PC-9 (cell line): ENCODE measurements around the gene ZSCAN25.

ENCODE experiments used
- EZH2 ChIP-seq: fragments of 200-600 bp; sonication (generic); IDR thresholded peaks from 2 replicates; pipeline ENCODE4 v1.8.0; 2017; ENCODE audit warnings: antibody characterized with exemption, low read depth
- TF ChIP-seq, protein P1 (sequence below): fragments of 200-600 bp; sonication (generic); conservative IDR thresholded peaks from 2 replicates; pipeline ENCODE4 v1.6.1; 2017; ENCODE audit warnings: mixed run types, antibody characterized with exemption, mild to moderate bottlenecking, moderate library complexity

DNA sequence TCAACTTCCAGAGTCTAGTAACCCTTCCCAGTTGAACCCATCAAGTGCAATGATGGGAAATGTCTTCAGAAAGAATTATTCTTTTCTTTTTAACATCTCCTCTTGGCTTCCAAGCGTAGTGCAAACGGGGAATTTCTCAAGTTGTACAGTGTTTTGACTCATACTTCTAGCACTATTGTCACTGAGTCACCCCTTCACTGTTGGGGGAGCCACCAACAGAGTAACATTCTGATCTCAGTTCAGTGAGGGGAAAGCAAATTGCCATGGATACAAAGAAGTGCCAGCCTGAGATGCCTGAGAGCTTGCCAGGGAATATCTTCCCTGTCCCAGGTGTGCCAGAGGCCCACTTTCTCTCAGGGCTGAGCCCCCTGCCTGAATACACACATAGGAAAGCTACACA is 32.1 kb downstream of the ZSCAN25 start:
- TF ChIP-seq, protein P1, sequence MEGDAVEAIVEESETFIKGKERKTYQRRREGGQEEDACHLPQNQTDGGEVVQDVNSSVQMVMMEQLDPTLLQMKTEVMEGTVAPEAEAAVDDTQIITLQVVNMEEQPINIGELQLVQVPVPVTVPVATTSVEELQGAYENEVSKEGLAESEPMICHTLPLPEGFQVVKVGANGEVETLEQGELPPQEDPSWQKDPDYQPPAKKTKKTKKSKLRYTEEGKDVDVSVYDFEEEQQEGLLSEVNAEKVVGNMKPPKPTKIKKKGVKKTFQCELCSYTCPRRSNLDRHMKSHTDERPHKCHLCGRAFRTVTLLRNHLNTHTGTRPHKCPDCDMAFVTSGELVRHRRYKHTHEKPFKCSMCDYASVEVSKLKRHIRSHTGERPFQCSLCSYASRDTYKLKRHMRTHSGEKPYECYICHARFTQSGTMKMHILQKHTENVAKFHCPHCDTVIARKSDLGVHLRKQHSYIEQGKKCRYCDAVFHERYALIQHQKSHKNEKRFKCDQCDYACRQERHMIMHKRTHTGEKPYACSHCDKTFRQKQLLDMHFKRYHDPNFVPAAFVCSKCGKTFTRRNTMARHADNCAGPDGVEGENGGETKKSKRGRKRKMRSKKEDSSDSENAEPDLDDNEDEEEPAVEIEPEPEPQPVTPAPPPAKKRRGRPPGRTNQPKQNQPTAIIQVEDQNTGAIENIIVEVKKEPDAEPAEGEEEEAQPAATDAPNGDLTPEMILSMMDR = no peak
- TF ChIP-seq EZH2 = no peak
